Nephron progenitor cell (in vitro differentiated cells): ENCODE measurements around the gene GLE1.

ENCODE experiments used
- DNase-seq: peaks from one replicate; pipeline ENCODE4 v3.0.0; 2021
- H3K27ac Mint-ChIP-seq: 2 replicates; pipeline ENCODE4 v1.8.0; 2021; ENCODE audit warnings: mild to moderate bottlenecking, moderate library complexity, mixed read lengths
- H3K27me3 Mint-ChIP-seq: 2 replicates; pipeline ENCODE4 v1.8.0; 2021; ENCODE audit warnings: mild to moderate bottlenecking, low read depth, mixed read lengths; ENCODE audit not compliant: poor library complexity
- H3K36me3 Mint-ChIP-seq: 2 replicates; pipeline ENCODE4 v1.8.0; 2021; ENCODE audit warnings: low read depth, mixed read lengths
- H3K4me1 Mint-ChIP-seq: 2 replicates; pipeline ENCODE4 v1.8.0; 2021; ENCODE audit warnings: mixed read lengths
- H3K4me3 Mint-ChIP-seq: 2 replicates; pipeline ENCODE4 v1.8.0; 2021; ENCODE audit warnings: mild to moderate bottlenecking, moderate library complexity, mixed read lengths
- H3K9me3 Mint-ChIP-seq: 2 replicates; pipeline ENCODE4 v1.8.0; 2021; ENCODE audit warnings: mild to moderate bottlenecking, moderate library complexity, mixed read lengths
- CTCF ChIP-seq: fragments of 200-600 bp; sonication (generic); IDR thresholded peaks from 2 replicates; pipeline ENCODE4 v1.5.0; 2021; ENCODE audit warnings: antibody characterized with exemption

GLE1 gene

GRCh38 chr9:128494108-128494745 lies 10.3 kb upstream of the GLE1 start:
- Mint-ChIP-seq H3K36me3 (peaks cover 54% of the 10 kb centered on the region), H3K4me3 (no peak overlapping the region), H3K27ac (no peak overlapping the region), H3K27me3 (no peaks in the 10 kb centered on the region), H3K9me3 (no peaks in the 10 kb centered on the region), H3K4me1 (no peaks in the 10 kb centered on the region)
- DNase-seq, result no peak
- no peak for TF ChIP-seq CTCF

- peaks cover 52% of the 10 kb centered on the region for H3K36me3 Mint-ChIP-seq
- TF ChIP-seq CTCF, result no peak
- no peaks in the 10 kb centered on the region for H3K4me1 Mint-ChIP-seq
- no peak overlapping the region for H3K27ac Mint-ChIP-seq
- H3K9me3 Mint-ChIP-seq, result no peaks in the 10 kb centered on the region
- H3K4me3 Mint-ChIP-seq, result no peak overlapping the region
- H3K27me3 Mint-ChIP-seq, result no peaks in the 10 kb centered on the region
- no peak for DNase-seq
Observed at GRCh38 chr9:128494746-128495129, 9.8 kb upstream of the GLE1 start.

GRCh38 chr9:128495296-128495695 lies 9.2 kb upstream of the GLE1 start:
- Mint-ChIP-seq H3K27ac (no peak overlapping the region), H3K9me3 (no peaks in the 10 kb centered on the region), H3K4me1 (no peaks in the 10 kb centered on the region), H3K27me3 (no peaks in the 10 kb centered on the region), H3K36me3 (peaks cover 52% of the 10 kb centered on the region), H3K4me3 (no peak overlapping the region)
- no peak for DNase-seq
- no peak for TF ChIP-seq CTCF

- DNase-seq, result no peak
- Mint-ChIP-seq H3K9me3 (no peaks in the 10 kb centered on the region), H3K4me3 (no peak overlapping the region), H3K4me1 (no peaks in the 10 kb centered on the region), H3K27ac (peak overlapping the region; percentile 80), H3K36me3 (peaks cover 54% of the 10 kb centered on the region), H3K27me3 (no peaks in the 10 kb centered on the region)
- no peak for TF ChIP-seq CTCF
Observed at GRCh38 chr9:128495804-128496417, 8.6 kb upstream of the GLE1 start.

- Mint-ChIP-seq H3K4me1 (no peaks in the 10 kb centered on the region), H3K4me3 (no peak overlapping the region)
Observed at GRCh38 chr9:128497824-128498610, 6.5 kb upstream of the GLE1 start.

More at GRCh38 chr9:128497824-128498610, 6.5 kb upstream of the GLE1 start:
- no peaks in the 10 kb centered on the region for H3K9me3 Mint-ChIP-seq
- TF ChIP-seq CTCF, result no peak
- peak overlapping the region; percentile 72 for H3K27ac Mint-ChIP-seq
- DNase-seq, result no peak
- H3K36me3 Mint-ChIP-seq, result peaks cover 50% of the 10 kb centered on the region
- no peaks in the 10 kb centered on the region for H3K27me3 Mint-ChIP-seq
